ENCODE data around the gene OR7G3.

The OR7G3 gene

DNA sequence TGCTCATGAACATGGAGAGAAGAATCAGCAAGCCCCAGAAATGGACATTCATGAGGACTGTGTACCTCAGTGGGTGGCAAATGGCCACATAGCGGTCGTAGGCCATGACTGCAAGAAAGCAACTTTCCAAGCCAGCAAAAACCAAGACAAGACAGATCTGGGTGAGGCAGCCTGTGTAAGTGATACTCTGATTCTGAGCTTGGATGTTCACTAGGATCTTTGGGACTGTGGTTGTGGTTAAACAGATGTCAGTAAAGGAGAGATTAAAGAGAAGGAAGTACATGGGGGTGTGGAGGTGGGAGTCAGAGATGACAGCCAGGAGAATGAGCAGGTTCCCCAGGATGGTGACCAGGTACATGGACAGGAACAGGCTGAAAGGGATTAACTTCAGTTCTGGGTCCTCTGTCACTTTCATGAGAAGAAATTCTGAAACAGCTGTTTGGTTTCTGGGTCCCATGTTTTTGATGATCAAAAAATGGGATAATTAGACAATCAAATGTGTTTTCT, 11.4 kb downstream of the OR7G3 start, which contains the start of gene OR7G1:
Gene OR7G1 (minus strand): TSS at position 457 of the 507 bp plus-strand sequence. CDS start 0 bp downstream, at position 457.
- Histone ChIP-seq H3K27ac (ENCODE audit: low read length) (no peak within 1 kb of the TSS), H3K36me3 (ENCODE audit: control insufficient read depth, insufficient read depth, low read length) (no peaks in the 10 kb centered on the region)

GRCh38 chr19:9109959-9110358, 16.8 kb downstream of the OR7G3 start:
- no peak for DNase-seq (ENCODE audit: low read depth, low spot score)
- WGBS (ENCODE audit: insufficient coverage, insufficient read length): no CpG with 5 or more reads among the region's 2 CpGs
- Histone ChIP-seq H3K9me3 (ENCODE audit: control insufficient read depth, insufficient read depth, low read length) (no peaks in the 10 kb centered on the region), H3K4me3 (ENCODE audit: low read length) (no peak overlapping the region), H3K4me1 (ENCODE audit: control insufficient read depth, insufficient read depth, low read length) (no peaks in the 10 kb centered on the region), H3K27me3 (ENCODE audit: control insufficient read depth, insufficient read depth, low read length) (no peaks in the 10 kb centered on the region), H3K36me3 (ENCODE audit: control insufficient read depth, insufficient read depth, low read length) (no peaks in the 10 kb centered on the region), H3K27ac (ENCODE audit: low read length) (no peak overlapping the region)

More for the DNA sequence above, 11.4 kb downstream of the OR7G3 start, which contains the start of gene OR7G1:
- H3K27me3 ChIP-seq (ENCODE audit: control insufficient read depth, insufficient read depth, low read length): no peaks in the 10 kb centered on the region
- H3K4me3 ChIP-seq (ENCODE audit: low read length): no peak within 1 kb of the TSS
- H3K9me3 ChIP-seq (ENCODE audit: control insufficient read depth, insufficient read depth, low read length): no peaks in the 10 kb centered on the region
- H3K4me1 ChIP-seq (ENCODE audit: control insufficient read depth, insufficient read depth, low read length): no peaks in the 10 kb centered on the region
- DNase-seq (ENCODE audit: low read depth, low spot score): no peak
- WGBS (ENCODE audit: insufficient coverage, insufficient read length): no CpG with 5 or more reads among the region's 2 CpGs

DNA sequence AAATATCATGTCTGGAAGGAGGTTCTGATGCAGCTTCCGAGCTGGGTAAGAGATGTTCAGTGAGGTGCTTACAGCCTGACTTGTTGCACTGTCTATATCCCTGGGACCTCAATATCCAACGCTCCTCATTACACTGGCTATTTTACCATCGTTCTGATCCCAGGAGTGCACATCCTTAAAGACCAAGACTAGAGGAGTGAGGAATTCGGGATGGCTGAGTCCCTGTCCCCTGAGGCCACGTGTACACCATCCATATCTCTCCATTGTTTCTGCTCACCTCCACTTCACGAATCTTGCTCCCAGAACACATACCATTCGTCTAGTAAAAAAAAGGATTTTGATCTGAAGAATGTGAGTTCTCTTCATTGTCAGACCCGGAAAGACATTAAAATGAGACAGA, 19.4 kb downstream of the OR7G3 start, which contains the start of gene OR7G2:
Gene OR7G2 (minus strand): TSS at position 101 of the 400 bp plus-strand sequence. CDS start 4,232 bp downstream, outside the sequence.
- no peak within 1 kb of the TSS for H3K4me3 ChIP-seq (ENCODE audit: low read length)
- no peaks in the 10 kb centered on the region for H3K36me3 ChIP-seq (ENCODE audit: control insufficient read depth, insufficient read depth, low read length)
- no CpG with 5 or more reads among the region's 8 CpGs for WGBS (ENCODE audit: insufficient coverage, insufficient read length)
- H3K27ac ChIP-seq (ENCODE audit: low read length): no peak within 1 kb of the TSS
- no peaks in the 10 kb centered on the region for H3K27me3 ChIP-seq (ENCODE audit: control insufficient read depth, insufficient read depth, low read length)
- DNase-seq (ENCODE audit: low read depth, low spot score): no peak
- H3K4me1 ChIP-seq (ENCODE audit: control insufficient read depth, insufficient read depth, low read length): no peaks in the 10 kb centered on the region
- H3K9me3 ChIP-seq (ENCODE audit: control insufficient read depth, insufficient read depth, low read length): no peaks in the 10 kb centered on the region

DNA sequence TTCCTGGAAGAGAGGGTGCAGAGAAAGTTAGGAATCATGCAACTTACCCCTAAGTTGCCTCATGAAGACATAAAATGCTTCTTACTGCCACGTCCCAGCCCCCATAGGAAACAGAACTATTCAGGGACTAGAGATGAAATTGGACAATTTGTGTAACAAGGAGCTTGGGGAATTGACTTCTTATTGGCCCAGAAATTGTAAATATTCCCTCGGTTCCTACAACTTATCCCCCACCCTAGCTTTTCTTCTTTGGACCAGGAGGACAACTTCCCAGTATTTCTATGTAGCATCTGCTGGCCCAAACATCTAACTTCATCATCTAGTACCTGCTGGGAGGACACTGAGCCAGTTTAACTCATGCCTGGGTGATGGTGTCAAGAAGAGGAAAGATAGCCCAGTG, 40.0 kb downstream of the OR7G3 start, which contains the start of gene OR1M1:
Gene OR1M1 (plus strand): TSS at position 301 of the 400 bp plus-strand sequence. CDS start 6,184 bp downstream, outside the sequence.
- no peaks in the 10 kb centered on the region for H3K27me3 ChIP-seq (ENCODE audit: control insufficient read depth, insufficient read depth, low read length)
- no peak for DNase-seq (ENCODE audit: low read depth, low spot score)
- no peaks in the 10 kb centered on the region for H3K36me3 ChIP-seq (ENCODE audit: control insufficient read depth, insufficient read depth, low read length)
- no CpG with 5 or more reads among the region's 2 CpGs for WGBS (ENCODE audit: insufficient coverage, insufficient read length)
- H3K9me3 ChIP-seq (ENCODE audit: control insufficient read depth, insufficient read depth, low read length): no peaks in the 10 kb centered on the region
- no peaks in the 10 kb centered on the region for H3K4me1 ChIP-seq (ENCODE audit: control insufficient read depth, insufficient read depth, low read length)
- no peak within 1 kb of the TSS for H3K27ac ChIP-seq (ENCODE audit: low read length)
- no peak within 1 kb of the TSS for H3K4me3 ChIP-seq (ENCODE audit: low read length)

- no peak for DNase-seq (ENCODE audit: low read depth, low spot score)
Measured at GRCh38 chr19:9078651-9079050, 48.1 kb downstream of the OR7G3 start.

GRCh38 chr19:9076901-9077300, 49.8 kb downstream of the OR7G3 start:
- no peaks in the 10 kb centered on the region for H3K36me3 ChIP-seq (ENCODE audit: control insufficient read depth, insufficient read depth, low read length)
- H3K4me3 ChIP-seq (ENCODE audit: low read length): no peak overlapping the region
- H3K4me1 ChIP-seq (ENCODE audit: control insufficient read depth, insufficient read depth, low read length): no peaks in the 10 kb centered on the region
- WGBS (ENCODE audit: insufficient coverage, insufficient read length): no CpG with 5 or more reads among the region's 10 CpGs
- H3K27me3 ChIP-seq (ENCODE audit: control insufficient read depth, insufficient read depth, low read length): no peaks in the 10 kb centered on the region; the same call in 1 of the 2 replicates
- H3K27ac ChIP-seq (ENCODE audit: low read length): no peak overlapping the region
- DNase-seq (ENCODE audit: low read depth, low spot score): no peak
- no peaks in the 10 kb centered on the region for H3K9me3 ChIP-seq (ENCODE audit: control insufficient read depth, insufficient read depth, low read length)

More at GRCh38 chr19:9078651-9079050, 48.1 kb downstream of the OR7G3 start:
- Histone ChIP-seq H3K9me3 (ENCODE audit: control insufficient read depth, insufficient read depth, low read length) (no peaks in the 10 kb centered on the region), H3K27me3 (ENCODE audit: control insufficient read depth, insufficient read depth, low read length) (no peaks in the 10 kb centered on the region; the same call in 1 of the 2 replicates), H3K4me1 (ENCODE audit: control insufficient read depth, insufficient read depth, low read length) (no peaks in the 10 kb centered on the region), H3K27ac (ENCODE audit: low read length) (no peak overlapping the region), H3K4me3 (ENCODE audit: low read length) (no peak overlapping the region), H3K36me3 (ENCODE audit: control insufficient read depth, insufficient read depth, low read length) (no peaks in the 10 kb centered on the region)
- no CpG with 5 or more reads among the region's 4 CpGs for WGBS (ENCODE audit: insufficient coverage, insufficient read length)
